Measurements from ENCODE around the gene PTEN. TPM values are rescaled to one million over a fixed set of nuclear protein-coding genes. Genes with fewer than 3 reads are reported as not detected.

PTEN gene
- total RNA-seq, 1 donor from 2014 or later = 71.0 TPM

- no peaks in the 10 kb centered on the region for H3K9me3 Mint-ChIP-seq (ENCODE audit: unreplicated experiment)
- no peak for TF ChIP-seq CTCF (IDR thresholded peaks at IDR 0.05; ENCODE audit: unreplicated experiment)
- H3K4me1 Mint-ChIP-seq (ENCODE audit: unreplicated experiment) = peaks cover 4% of the 10 kb centered on the region
- peaks cover 1% of the 10 kb centered on the region for H3K27me3 Mint-ChIP-seq (ENCODE audit: unreplicated experiment)
- no peak for DNase-seq (ENCODE audit: low spot score)
- H3K36me3 Mint-ChIP-seq (ENCODE audit: low read depth, unreplicated experiment) = no peaks in the 10 kb centered on the region
- no peak overlapping the region for H3K4me3 Mint-ChIP-seq (ENCODE audit: unreplicated experiment)
- H3K27ac Mint-ChIP-seq (ENCODE audit: unreplicated experiment) = no peak overlapping the region
Measured at GRCh38 chr10:87979847-87980246, 116.4 kb downstream of the PTEN start.

- DNase-seq (ENCODE audit: low spot score) = no peak
- TF ChIP-seq CTCF (IDR thresholded peaks at IDR 0.05; ENCODE audit: unreplicated experiment) = no peak
- no peak overlapping the region for H3K27ac Mint-ChIP-seq (ENCODE audit: unreplicated experiment)
- no peaks in the 10 kb centered on the region for H3K9me3 Mint-ChIP-seq (ENCODE audit: unreplicated experiment)
- H3K36me3 Mint-ChIP-seq (ENCODE audit: low read depth, unreplicated experiment) = no peaks in the 10 kb centered on the region
- H3K4me3 Mint-ChIP-seq (ENCODE audit: unreplicated experiment) = no peak overlapping the region
- no peaks in the 10 kb centered on the region for H3K27me3 Mint-ChIP-seq (ENCODE audit: unreplicated experiment)
- H3K4me1 Mint-ChIP-seq (ENCODE audit: unreplicated experiment) = peaks cover 4% of the 10 kb centered on the region
Measured at GRCh38 chr10:87983716-87984115, 120.3 kb downstream of the PTEN start.

GRCh38 chr10:87987206-87987605 lies 123.8 kb downstream of the PTEN start:
- no peaks in the 10 kb centered on the region for H3K9me3 Mint-ChIP-seq (ENCODE audit: unreplicated experiment)
- no peaks in the 10 kb centered on the region for H3K36me3 Mint-ChIP-seq (ENCODE audit: low read depth, unreplicated experiment)
- no peak overlapping the region for H3K4me3 Mint-ChIP-seq (ENCODE audit: unreplicated experiment)
- no peak for DNase-seq (ENCODE audit: low spot score)
- no peak for TF ChIP-seq CTCF (IDR thresholded peaks at IDR 0.05; ENCODE audit: unreplicated experiment)
- no peaks in the 10 kb centered on the region for H3K4me1 Mint-ChIP-seq (ENCODE audit: unreplicated experiment)
- no peaks in the 10 kb centered on the region for H3K27me3 Mint-ChIP-seq (ENCODE audit: unreplicated experiment)
- no peak overlapping the region for H3K27ac Mint-ChIP-seq (ENCODE audit: unreplicated experiment)

- Mint-ChIP-seq H3K27ac (ENCODE audit: unreplicated experiment) (no peak overlapping the region), H3K36me3 (ENCODE audit: low read depth, unreplicated experiment) (no peaks in the 10 kb centered on the region), H3K27me3 (ENCODE audit: unreplicated experiment) (peaks cover 1% of the 10 kb centered on the region), H3K9me3 (ENCODE audit: unreplicated experiment) (no peaks in the 10 kb centered on the region), H3K4me1 (ENCODE audit: unreplicated experiment) (peaks cover 4% of the 10 kb centered on the region), H3K4me3 (ENCODE audit: unreplicated experiment) (no peak overlapping the region)
- TF ChIP-seq CTCF (IDR thresholded peaks at IDR 0.05; ENCODE audit: unreplicated experiment) = no peak
- no peak for DNase-seq (ENCODE audit: low spot score)
Measured at GRCh38 chr10:87991946-87992345, 128.5 kb downstream of the PTEN start.

- no peak for TF ChIP-seq CTCF (IDR thresholded peaks at IDR 0.05; ENCODE audit: unreplicated experiment)
- no peak overlapping the region for H3K27ac Mint-ChIP-seq (ENCODE audit: unreplicated experiment)
- peaks cover 4% of the 10 kb centered on the region for H3K27me3 Mint-ChIP-seq (ENCODE audit: unreplicated experiment)
- no peaks in the 10 kb centered on the region for H3K4me1 Mint-ChIP-seq (ENCODE audit: unreplicated experiment)
- H3K9me3 Mint-ChIP-seq (ENCODE audit: unreplicated experiment) = no peaks in the 10 kb centered on the region
- H3K4me3 Mint-ChIP-seq (ENCODE audit: unreplicated experiment) = no peak overlapping the region
- DNase-seq (ENCODE audit: low spot score) = no peak
- H3K36me3 Mint-ChIP-seq (ENCODE audit: low read depth, unreplicated experiment) = no peaks in the 10 kb centered on the region
Measured at GRCh38 chr10:88004451-88004850, 141.0 kb downstream of the PTEN start.

Data from endothelial cell (in vitro differentiated cells).